DND-41 (cell line): ENCODE data around the gene CDK17.

Experiments
- ATAC-seq: fragments of 200-7000 bp; cut with Tn5 transposase; 3 replicates; pipeline ENCODE4 v1.9.1; 2021; ENCODE audit warnings: low read depth; ENCODE audit not compliant: insufficient read depth
- DNase-seq: peaks from one replicate; pipeline ENCODE4 v3.0.0-alpha.2; 2020
- H2AFZ ChIP-seq: 2 replicates; pipeline ENCODE4 v1.6.0; 2012; ENCODE audit warnings: low read depth, low read length
- H3K27ac ChIP-seq: 2 replicates; pipeline ENCODE4 v1.5.1; 2012; ENCODE audit warnings: low read length, inconsistent platforms
- H3K27me3 ChIP-seq: fragments of 200-600 bp; sonication (generic); 2 replicates; pipeline ENCODE4 v1.6.0; 2012; ENCODE audit warnings: low read length, mild to moderate bottlenecking, inconsistent platforms; ENCODE audit not compliant: insufficient read depth, poor library complexity
- H3K36me3 ChIP-seq: 2 replicates; pipeline ENCODE4 v1.5.1; 2012; ENCODE audit warnings: low read length, inconsistent platforms; ENCODE audit not compliant: insufficient read depth
- H3K4me1 ChIP-seq: 2 replicates; pipeline ENCODE4 v1.5.1; 2012; ENCODE audit warnings: mild to moderate bottlenecking, low read length; ENCODE audit not compliant: insufficient read depth
- H3K4me2 ChIP-seq: 2 replicates; pipeline ENCODE4 v1.6.0; 2012; ENCODE audit warnings: mild to moderate bottlenecking, moderate library complexity, low read length, inconsistent platforms; ENCODE audit not compliant: insufficient read depth
- H3K4me3 ChIP-seq, 2 experiments: fragments of 200-600 bp in 1 of 2; shearing (Covaris generic) in 1 of 2; 2 replicates each; pipeline ENCODE4 v1.5.1; 2012 to 2016; ENCODE audit warnings: inconsistent platforms in 2 of 2, low read length in 2 of 2, mild to moderate bottlenecking in 2 of 2, low read depth in 1 of 2, moderate library complexity in 1 of 2
- H3K79me2 ChIP-seq: 2 replicates; pipeline ENCODE4 v1.6.0; 2012; ENCODE audit warnings: low read length, inconsistent platforms; ENCODE audit not compliant: insufficient read depth
- H3K9ac ChIP-seq: 2 replicates; pipeline ENCODE4 v1.6.0; 2012; ENCODE audit warnings: low read depth, mild to moderate bottlenecking, inconsistent platforms, low read length, moderate library complexity
- H3K9me3 ChIP-seq: 2 replicates; pipeline ENCODE4 v1.5.1; 2012; ENCODE audit warnings: low read length, moderate library complexity, mild to moderate bottlenecking, inconsistent platforms; ENCODE audit not compliant: insufficient read depth, severe bottlenecking
- H4K20me1 ChIP-seq: 2 replicates; pipeline ENCODE4 v1.6.0; 2012; ENCODE audit warnings: low read length; ENCODE audit not compliant: insufficient read depth
- EZH2 ChIP-seq: IDR thresholded peaks from 3 replicates; pipeline ENCODE4 v1.6.1; 2012; ENCODE audit warnings: borderline replicate concordance, low read depth, mild to moderate bottlenecking, moderate library complexity, low read length, inconsistent platforms; ENCODE audit not compliant: severe bottlenecking
- TF ChIP-seq, protein P1 (sequence below): IDR thresholded peaks from 2 replicates; pipeline ENCODE4 v1.5.1; 2012; ENCODE audit warnings: borderline replicate concordance, low read length, moderate library complexity, mild to moderate bottlenecking; ENCODE audit not compliant: poor library complexity, severe bottlenecking; ENCODE audit errors: extremely low read depth

Gene CDK17

DNA sequence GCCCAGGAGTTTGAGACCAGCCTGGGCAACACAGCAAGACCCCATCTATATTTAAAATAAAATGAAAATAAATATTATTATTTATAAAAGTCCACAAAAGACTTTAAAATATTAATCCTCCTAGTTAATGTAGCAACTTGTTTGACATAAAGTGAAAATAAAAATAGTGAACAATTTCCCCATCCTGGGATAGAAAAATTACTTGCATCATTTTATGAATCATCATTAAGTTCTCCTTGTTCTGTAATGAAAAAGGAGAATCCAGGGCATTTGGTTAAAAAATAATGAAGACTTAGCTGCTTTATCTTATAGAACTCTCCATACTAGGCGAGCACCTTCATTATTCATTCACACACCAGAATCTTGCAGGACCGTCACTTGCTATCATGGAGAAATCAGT lies 140.0 kb downstream of the CDK17 start:
- no peak for ATAC-seq
- Histone ChIP-seq H3K4me2 (no peak overlapping the region), H3K36me3 (peaks cover 58% of the 10 kb centered on the region), H2AFZ (no peak overlapping the region), H3K27ac (no peak overlapping the region), H3K4me1 (no peaks in the 10 kb centered on the region), H3K27me3 (no peaks in the 10 kb centered on the region), H3K79me2 (no peaks in the 10 kb centered on the region), H4K20me1 (no peaks in the 10 kb centered on the region), H3K4me3 (no peak overlapping the region), H3K9ac (no peak overlapping the region), H3K9me3 (no peaks in the 10 kb centered on the region)
- no peak for DNase-seq
- TF ChIP-seq, protein P1, sequence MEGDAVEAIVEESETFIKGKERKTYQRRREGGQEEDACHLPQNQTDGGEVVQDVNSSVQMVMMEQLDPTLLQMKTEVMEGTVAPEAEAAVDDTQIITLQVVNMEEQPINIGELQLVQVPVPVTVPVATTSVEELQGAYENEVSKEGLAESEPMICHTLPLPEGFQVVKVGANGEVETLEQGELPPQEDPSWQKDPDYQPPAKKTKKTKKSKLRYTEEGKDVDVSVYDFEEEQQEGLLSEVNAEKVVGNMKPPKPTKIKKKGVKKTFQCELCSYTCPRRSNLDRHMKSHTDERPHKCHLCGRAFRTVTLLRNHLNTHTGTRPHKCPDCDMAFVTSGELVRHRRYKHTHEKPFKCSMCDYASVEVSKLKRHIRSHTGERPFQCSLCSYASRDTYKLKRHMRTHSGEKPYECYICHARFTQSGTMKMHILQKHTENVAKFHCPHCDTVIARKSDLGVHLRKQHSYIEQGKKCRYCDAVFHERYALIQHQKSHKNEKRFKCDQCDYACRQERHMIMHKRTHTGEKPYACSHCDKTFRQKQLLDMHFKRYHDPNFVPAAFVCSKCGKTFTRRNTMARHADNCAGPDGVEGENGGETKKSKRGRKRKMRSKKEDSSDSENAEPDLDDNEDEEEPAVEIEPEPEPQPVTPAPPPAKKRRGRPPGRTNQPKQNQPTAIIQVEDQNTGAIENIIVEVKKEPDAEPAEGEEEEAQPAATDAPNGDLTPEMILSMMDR = no peak
- TF ChIP-seq EZH2 = no peak

DNA sequence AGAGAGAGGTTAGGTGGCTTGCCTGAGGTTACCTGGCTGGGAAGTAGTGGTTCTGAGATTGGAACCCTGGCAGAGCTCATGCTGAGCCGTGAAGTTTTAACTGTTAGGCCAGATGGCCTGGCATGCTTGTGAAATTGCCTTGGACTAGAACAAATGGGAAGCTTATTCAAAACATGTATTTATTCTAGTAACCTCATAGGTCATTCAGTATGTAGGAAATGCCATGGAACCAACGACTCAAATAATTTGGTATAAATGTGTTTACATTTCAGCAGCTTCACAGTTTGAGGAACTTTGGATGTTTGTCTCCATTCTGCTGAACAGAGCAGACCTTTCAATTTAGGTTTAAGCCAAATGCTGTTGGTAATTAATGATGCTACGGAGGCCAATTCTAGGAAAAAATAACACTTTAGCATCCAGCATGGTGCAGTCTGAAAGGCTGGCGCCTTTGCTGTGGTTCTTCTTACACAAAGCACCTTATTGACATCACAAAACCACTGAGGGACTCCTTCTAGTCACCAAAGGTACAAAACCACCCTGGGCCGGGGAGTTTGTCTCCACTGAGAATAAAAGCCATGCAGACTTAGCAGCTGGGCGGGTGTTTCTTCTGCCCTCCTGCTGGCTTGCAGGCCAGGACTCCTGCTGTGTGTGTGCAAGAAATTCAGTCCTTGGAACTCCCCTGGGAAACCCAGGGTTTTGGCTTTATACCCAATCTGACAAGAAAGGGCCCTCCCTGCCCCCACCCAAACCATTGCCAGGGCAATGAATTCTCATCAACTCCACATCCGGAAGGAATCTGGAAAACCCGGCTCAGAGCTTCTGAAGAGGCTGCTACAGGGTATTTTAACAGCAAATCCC lies 141.9 kb downstream of the CDK17 start:
- no peak overlapping the region for H3K9ac ChIP-seq
- peaks cover 39% of the 10 kb centered on the region for H3K36me3 ChIP-seq
- H4K20me1 ChIP-seq = no peaks in the 10 kb centered on the region
- ATAC-seq = peak; percentile 56
- no peaks in the 10 kb centered on the region for H3K27me3 ChIP-seq
- TF ChIP-seq, protein P1 = no peak
- TF ChIP-seq EZH2 = no peak
- H3K9me3 ChIP-seq = no peaks in the 10 kb centered on the region
- no peak overlapping the region for H2AFZ ChIP-seq
- no peaks in the 10 kb centered on the region for H3K79me2 ChIP-seq
- DNase-seq = peak; percentile 26
- H3K4me2 ChIP-seq = no peak overlapping the region
- H3K4me3 ChIP-seq = no peak overlapping the region
- H3K4me1 ChIP-seq = no peaks in the 10 kb centered on the region
- H3K27ac ChIP-seq = no peak overlapping the region

DNA sequence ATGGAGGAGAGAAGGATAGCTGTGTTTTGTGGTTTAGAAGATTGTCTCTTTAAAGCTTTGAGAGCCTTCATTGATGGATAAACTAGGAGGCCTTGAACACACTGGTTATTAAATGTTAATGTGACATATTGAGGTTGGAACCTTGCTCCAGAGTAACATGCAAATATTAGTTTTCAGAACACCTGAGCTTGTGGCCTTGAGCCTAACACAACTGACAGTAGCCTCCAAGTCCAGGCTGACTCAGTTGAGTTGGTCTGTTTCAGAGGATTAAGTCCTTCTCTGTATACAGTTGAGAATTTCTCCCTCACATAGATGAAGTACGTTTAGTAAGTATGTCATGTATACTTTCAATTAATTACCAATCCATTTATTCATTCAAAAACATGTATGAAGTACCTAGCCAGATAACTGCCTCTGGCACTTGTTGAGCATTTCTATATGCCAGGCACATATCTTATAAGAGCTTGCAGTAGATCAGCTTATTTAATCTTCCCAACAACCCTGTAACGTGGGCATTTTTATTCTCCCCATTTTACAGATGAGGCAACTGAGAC lies 142.6 kb downstream of the CDK17 start:
- Histone ChIP-seq H3K36me3 (peaks cover 38% of the 10 kb centered on the region), H3K4me2 (no peak overlapping the region), H3K79me2 (no peaks in the 10 kb centered on the region)

More for the DNA sequence above, 142.6 kb downstream of the CDK17 start:
- no peaks in the 10 kb centered on the region for H3K4me1 ChIP-seq
- H3K27ac ChIP-seq = no peak overlapping the region
- DNase-seq = no peak
- H3K9ac ChIP-seq = no peak overlapping the region
- H3K27me3 ChIP-seq = no peaks in the 10 kb centered on the region
- no peak overlapping the region for H3K4me3 ChIP-seq
- H4K20me1 ChIP-seq = no peaks in the 10 kb centered on the region
- no peak overlapping the region for H2AFZ ChIP-seq
- no peak for ATAC-seq
- no peaks in the 10 kb centered on the region for H3K9me3 ChIP-seq
- TF ChIP-seq EZH2 = no peak
- TF ChIP-seq, protein P1 = no peak
